ENCODE results near the gene AHDC1.

GRCh38 chr1:27603681-27604578 lies at the start of gene AHDC1:
- TF ChIP-seq CTCF (IDR thresholded peaks at IDR 0.05) (peak in 4 of 7 experiments; percentile 15 to 45 (median 32)), POLR2A (IDR thresholded peaks at IDR 0.05) (peak; percentile 85 to 94 (median 89))
